NCI-H510A (cell line): ENCODE data around the gene AIFM1.

Experiments
- DNase-seq: peaks from one replicate; lab custom pipeline; 2025; lab: John Stamatoyannopoulos, UW

The AIFM1 gene

GRCh38 chrX:130165703-130166502 lies at the start of gene AIFM1:
Gene AIFM1 (minus strand): TSS chrX:130165841. CDS start chrX:130165656, 185 bp downstream.
- peak; percentile 95 for DNase-seq

DNA sequence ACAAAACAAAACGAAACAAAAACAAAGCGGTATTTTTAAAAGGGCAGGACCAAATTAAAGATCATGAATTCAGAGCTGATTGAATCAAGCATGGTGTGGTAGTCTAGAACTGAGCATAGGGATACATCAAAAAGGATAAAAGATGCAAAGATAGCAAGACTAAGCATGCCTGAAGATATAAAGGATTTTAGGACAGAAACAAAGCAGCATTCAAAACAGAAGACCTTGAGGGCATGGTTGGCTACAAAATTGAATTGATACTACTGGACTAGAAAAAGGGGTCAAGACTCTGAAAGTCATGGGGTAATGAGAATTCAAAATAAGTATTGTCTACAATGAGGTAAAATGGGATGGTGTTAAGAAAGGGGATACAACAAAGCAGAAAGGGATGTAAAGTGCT lies 47.7 kb upstream of the AIFM1 start:
- DNase-seq: no peak

GRCh38 chrX:130212371-130212770 lies 46.7 kb upstream of the AIFM1 start:
- no peak for DNase-seq

- DNase-seq: no peak
Measured at GRCh38 chrX:130211415-130212186, 46.0 kb upstream of the AIFM1 start.

GRCh38 chrX:130204647-130205046 lies 39.0 kb upstream of the AIFM1 start:
- DNase-seq: no peak

DNA sequence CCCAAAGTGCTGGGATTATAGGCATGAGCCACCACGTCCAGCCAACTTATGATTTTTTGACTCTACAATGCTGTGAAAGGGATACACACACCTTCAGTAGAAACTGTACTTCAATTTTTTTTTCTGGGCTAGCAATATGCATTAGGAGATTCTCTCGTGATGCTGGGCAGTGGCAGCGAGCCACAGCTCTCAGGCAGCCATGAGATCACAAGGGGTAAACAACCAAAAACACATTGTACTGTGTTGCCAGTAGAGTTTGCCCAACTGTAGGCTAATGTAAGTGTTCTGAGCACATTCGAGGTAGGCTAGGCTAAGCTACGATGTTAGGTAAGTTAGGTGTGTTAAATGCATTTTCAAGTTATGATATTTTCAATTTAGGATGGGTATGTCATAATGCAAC lies 31.8 kb upstream of the AIFM1 start:
- no peak for DNase-seq

- DNase-seq: no peak
Measured at GRCh38 chrX:130196466-130196865, 30.8 kb upstream of the AIFM1 start.

DNA sequence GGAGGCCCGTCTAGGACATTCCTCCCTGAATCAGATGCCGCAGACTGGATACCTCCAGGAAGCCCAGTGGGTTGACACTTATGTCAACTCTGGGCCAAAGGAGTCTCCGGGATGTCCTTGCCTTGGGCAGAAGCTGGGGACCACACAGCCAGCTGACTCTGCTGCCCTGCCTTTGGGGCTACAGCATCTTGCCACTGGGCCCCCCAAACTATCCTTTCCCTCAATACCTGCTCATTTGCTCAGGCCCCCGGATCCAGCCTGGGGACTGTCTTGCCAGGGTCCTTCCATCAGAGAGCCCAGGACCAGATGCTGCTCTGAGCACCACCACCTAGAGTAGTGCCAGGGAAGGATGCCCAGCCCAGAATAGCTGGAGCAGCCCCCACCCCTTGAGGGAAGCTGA lies 25.2 kb upstream of the AIFM1 start:
- no peak for DNase-seq

GRCh38 chrX:130186651-130187050 lies 21.0 kb upstream of the AIFM1 start:
- no peak for DNase-seq

DNA sequence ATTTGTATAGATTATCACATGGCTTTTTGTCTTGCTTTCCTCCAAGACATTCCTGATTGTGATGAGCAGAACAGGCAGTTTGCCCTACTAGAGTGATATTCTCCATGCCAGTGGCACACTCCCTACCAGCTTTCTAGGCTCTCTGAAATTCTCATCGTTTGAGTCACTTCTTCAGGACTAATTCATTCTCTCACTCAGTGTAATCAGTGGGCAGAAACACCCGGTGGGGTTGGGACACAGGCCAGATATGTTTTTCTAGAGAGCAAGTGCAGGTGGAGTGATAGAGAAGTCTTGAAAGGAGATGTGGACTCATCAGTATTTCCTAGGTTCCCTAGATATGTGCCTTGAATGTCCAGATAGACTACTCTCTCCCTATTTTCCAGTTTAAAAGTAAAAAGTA lies 19.2 kb upstream of the AIFM1 start:
- DNase-seq: no peak

GRCh38 chrX:130184168-130184567 lies 18.5 kb upstream of the AIFM1 start:
- DNase-seq: no peak

GRCh38 chrX:130179579-130180215 lies 14.1 kb upstream of the AIFM1 start:
- no peak for DNase-seq

DNA sequence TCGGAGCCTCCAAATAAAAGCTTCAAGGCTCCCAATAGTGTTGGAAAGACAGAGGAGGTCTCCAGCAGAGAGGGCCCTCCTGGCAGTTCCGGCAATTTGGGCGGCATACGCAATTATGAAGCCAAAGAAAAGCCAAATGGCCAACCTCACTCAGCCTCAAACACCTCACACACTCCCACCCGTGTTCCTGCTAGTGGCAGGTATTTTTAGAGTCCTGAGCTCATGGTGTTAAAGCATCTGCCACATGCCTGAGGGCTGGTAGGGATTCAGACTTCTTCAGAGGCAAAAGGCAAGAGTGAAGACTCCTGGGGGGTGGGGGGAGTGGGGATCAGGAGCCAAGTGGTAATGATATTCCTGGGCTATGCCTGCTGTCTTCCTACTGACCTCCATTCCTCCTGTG lies 13.5 kb upstream of the AIFM1 start:
- DNase-seq: no peak

DNA sequence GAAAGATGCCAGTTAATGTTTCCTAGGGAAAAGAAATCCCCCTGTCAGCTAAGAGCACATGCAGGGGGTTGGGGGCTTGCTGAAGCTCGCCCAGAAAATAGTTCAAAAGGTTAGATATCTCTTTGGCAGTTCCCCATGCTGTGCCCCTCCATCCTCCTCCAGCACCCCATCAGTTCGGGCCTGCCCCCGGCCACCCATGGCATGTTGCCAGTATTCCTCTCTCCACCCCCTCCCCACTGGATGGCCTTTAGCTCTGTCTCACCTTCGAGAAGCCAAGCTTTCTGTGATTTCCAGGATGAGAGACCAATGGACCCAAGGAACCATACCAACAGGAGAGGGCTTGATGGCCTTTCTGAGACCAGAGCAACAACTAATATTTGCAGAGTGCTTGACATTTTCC lies 11.3 kb upstream of the AIFM1 start:
- DNase-seq: no peak

DNA sequence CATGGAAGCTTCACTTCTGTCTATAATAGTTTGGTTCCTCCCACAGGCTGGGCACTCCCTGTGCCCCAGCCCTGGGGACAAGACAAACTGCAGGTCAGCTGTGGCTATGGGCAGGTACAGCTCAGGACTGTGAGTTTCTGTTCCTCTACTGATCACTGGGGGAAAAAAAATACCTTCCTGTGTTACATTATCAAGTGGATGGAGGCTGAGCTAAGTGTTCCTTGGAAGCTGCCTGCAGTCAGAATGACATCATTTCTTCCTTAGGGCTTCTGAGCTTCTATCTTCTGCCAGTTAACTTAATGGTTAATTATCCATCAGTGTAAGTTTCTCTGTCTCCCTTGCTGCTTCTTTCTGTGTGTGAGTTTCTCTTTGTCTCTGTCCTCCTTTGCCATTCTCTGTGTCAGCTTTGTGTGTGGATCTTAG lies 10.7 kb upstream of the AIFM1 start:
- DNase-seq: no peak

- DNase-seq: no peak
Measured at GRCh38 chrX:130174937-130175336, 9.3 kb upstream of the AIFM1 start.

- DNase-seq: no peak
Measured at GRCh38 chrX:130174045-130174704, 8.5 kb upstream of the AIFM1 start.

- DNase-seq: no peak
Measured at GRCh38 chrX:130173190-130173895, 7.7 kb upstream of the AIFM1 start.

- DNase-seq: no peak
Measured at GRCh38 chrX:130172127-130172845, 6.6 kb upstream of the AIFM1 start.

- no peak for DNase-seq
Measured at GRCh38 chrX:130171446-130172126, 5.9 kb upstream of the AIFM1 start, which contains the start of gene RAB33A. Gene RAB33A (plus strand): TSS chrX:130171962. CDS start chrX:130172063, 101 bp downstream.
